Fibroblast of lung (primary cell): ENCODE measurements around the gene TENM4.

Experiments
- EZH2 ChIP-seq: IDR thresholded peaks from 2 replicates; pipeline ENCODE4 v1.5.1; 2012; ENCODE audit warnings: low read length, control low read depth, mild to moderate bottlenecking; ENCODE audit errors: missing control alignments
- TF ChIP-seq, protein P1 (sequence below), 2 donors: IDR thresholded peaks in 1 of 2; conservative IDR thresholded peaks in 1 of 2; 1 replicate in 1 of 2; 2 replicates in 1 of 2; pipeline ENCODE4 v1.5.1; 2011 to 2012; ENCODE audit warnings: low read length in 2 of 2, control low read depth in 1 of 2, inconsistent platforms in 1 of 2, low read depth in 1 of 2, mild to moderate bottlenecking in 1 of 2

DNA sequence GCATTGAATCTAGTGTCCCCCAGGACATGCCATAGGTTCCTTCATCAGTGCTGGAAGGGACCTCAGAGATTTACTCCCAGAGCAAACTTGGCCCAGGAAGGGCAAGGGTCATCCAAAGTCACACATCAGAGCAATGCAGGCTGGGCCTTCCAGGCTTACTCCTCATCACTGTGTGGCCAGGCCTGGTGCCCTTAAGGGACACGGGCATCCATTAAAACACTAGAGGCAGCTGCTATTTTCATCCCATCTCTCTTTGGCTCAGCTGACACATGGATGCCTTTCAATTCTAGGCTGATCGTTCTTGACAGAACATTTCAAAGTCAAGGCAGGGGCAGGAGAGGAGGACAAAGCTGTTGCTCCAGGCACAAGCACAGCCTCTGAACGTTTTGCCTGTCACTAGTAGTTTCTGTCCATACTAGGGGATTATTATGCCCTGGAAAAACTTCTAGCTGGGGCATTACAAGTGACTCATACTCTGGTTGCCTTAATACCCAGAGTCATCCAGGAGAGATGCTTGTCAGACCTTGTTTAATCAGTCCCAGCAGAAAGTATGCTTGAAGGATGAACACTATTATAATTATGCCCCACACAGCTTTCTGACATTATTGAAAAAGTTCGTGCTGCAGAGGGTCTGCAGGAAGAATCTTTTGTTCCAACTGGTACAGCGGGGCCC lies 240.3 kb downstream of the TENM4 start:
- TF ChIP-seq, protein P1, sequence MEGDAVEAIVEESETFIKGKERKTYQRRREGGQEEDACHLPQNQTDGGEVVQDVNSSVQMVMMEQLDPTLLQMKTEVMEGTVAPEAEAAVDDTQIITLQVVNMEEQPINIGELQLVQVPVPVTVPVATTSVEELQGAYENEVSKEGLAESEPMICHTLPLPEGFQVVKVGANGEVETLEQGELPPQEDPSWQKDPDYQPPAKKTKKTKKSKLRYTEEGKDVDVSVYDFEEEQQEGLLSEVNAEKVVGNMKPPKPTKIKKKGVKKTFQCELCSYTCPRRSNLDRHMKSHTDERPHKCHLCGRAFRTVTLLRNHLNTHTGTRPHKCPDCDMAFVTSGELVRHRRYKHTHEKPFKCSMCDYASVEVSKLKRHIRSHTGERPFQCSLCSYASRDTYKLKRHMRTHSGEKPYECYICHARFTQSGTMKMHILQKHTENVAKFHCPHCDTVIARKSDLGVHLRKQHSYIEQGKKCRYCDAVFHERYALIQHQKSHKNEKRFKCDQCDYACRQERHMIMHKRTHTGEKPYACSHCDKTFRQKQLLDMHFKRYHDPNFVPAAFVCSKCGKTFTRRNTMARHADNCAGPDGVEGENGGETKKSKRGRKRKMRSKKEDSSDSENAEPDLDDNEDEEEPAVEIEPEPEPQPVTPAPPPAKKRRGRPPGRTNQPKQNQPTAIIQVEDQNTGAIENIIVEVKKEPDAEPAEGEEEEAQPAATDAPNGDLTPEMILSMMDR (conservative IDR thresholded peaks at IDR 0.05 in 1 of 2, IDR thresholded peaks at IDR 0.05 in 1 of 2; ENCODE audit: low read depth in 1 of 2, low read length in 2 of 2) = no peak
- TF ChIP-seq EZH2 = no peak
